Colon (tissue), 2 donors: ENCODE measurements around the gene FOSL2.
"Not testable (repeated sequence)": the region's sequence is repeated elsewhere in the genome, so short reads cannot be mapped to it uniquely, and the experiment has no call there.

Experiments
- FAIRE-seq: peaks from 2 replicates; lab custom pipeline; 2012; peaks lifted over from hg19 to GRCh38; lab: Jason Lieb, UNC
- donor health status: control.
- donor health status: control.

FOSL2 gene

DNA sequence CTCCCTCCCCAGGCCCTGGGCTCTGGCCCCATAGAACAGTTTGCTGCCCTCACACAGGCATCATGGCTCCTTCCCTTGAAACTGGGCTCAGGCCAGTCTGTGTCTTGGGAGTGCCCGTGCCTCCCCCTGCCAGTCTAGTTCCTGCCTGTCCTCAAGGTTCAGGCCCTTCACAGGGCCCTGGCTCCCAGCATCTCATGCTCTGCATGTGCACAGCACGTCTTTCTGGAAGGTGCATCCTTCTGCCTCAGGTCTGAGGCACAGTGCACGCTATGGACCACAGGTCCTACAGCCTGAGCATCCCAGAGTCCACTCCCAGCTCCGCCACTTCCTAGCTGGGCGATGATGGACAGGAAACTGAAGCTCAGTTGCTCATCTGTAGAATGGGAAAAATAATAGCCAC is 35.6 kb upstream of the FOSL2 start:
- FAIRE-seq = no peak

DNA sequence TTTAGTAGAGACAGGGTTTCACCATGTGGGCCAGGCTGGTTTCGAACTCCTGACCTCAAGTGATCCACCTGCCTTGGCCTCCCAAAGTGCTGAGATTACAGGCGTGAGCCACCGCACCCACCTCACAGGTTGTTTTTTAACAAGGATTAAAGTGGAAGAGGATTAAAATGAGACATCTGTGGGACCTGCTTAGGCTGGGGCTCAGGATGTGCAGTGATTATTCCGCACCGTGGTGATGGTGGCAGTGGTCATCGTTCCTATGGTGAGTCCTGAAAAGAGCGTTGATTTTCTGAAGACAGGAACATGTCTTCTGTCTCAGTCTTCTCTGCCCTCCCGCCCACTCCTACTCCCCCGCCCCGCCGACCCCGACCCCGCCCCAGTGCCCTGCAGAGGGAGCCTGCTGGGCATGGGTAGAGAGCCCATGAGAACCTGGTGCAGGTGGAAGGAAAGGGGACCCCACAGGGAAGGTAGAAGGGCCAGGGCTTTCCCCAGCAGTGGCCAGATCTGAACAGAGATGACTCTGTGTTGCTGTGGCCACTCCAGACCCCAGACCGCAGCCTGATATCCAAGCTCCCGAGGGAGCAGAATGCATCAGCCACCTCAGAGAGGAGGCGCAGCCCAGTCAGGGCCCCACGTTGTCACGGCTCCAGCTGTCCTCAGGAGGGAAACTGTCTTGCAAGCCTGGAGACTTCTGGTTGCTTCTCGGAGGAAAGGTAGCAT is 34.5 kb upstream of the FOSL2 start:
- FAIRE-seq = no peak

DNA sequence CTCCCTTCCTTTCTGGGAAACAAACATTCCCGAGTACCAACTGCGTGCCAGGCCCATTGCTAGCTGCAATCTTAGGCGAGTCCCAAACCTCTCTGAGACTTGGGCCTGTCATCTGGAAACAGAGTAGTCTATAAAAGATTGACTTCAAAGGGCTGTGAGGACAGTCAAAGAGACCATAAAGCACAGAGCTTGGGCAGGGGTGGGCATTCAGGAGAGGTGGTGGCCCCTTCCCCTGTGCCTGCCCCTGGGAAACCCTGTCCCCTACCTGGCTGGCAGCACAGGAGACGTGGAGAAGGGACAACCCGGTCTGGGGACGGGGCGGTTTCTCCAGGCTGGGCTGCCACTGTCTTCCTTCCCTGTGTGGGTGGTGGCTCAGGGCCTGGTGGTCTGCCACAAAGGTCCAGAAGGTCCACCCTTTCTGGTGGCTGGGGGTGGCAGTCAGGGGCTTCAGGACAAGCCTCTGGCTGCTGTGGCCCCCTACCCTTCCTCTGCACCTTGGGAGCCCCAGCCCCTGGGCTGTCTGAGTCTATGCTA is 33.9 kb upstream of the FOSL2 start:
- no peak for FAIRE-seq

DNA sequence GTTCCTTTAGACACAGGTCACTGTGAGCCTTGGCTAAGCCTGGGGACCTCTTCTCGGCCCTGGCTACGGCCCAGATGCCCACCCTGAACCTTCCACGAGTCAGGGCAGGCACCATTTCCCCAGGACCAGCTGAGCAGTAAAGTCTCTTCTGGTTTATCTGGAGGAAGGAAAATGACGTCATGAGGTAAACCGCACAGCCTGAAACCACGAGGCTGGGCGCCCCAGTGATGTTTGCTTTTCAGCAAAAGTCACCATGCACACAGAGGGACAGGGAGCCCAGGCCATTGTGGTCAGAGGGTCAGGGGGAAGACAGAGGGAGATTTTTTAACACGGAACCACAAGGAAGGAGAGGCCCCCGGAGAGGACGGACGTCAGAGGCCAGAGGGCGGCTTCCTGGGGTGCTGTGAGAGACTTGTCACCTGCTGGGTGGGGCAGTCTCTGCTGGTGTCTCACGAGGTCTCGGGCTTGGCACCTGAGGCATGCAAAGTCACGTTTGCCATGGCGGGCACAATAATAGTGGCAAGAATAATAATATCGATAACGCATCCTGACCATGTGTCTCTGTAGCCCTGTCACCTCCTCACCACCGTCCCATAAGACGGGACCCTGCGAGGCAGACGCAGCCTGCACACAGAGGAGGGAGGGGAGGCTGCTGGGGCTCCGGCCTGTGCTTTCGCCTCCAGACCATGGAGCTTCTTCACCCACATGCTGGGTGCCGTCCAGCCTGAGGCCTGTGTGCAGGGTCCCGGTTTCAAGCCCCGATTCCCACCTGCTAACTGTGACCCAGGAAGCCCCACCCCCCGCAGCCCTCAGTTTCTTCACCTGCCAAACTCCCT is 33.2 kb upstream of the FOSL2 start:
- FAIRE-seq = no peak

DNA sequence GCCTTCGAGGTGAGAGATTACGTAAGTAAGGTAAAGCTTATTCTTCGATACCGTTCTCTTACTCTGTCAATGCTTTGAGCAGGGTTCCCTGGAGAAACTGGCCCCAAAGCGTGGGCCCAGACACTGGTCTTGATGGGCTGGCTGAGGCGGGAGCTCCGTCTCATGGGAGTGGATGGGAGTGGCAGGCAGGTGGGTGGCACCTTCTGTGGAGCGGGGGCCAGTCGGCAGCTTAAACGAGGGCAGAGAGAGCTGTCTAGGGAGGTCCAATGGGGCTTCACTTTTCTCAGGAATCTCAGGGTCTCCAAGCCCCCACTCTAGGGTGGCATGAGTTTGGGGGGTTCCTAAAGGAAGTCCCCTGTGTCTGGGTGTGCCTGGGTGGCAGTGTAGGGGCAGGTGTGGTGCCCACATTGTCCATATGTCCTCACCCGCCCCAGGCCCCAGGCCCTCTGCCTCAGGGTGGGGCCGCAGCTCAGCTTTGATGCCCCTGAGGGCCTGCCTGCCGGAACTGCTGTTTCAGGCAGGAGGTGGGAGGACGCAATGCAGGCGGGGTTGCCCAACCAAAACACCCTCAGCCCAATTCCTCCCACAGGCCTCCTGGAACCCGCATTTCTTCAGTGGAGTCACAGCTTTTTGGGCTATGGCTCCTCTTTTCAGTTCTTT is 32.5 kb upstream of the FOSL2 start:
- no peak for FAIRE-seq

DNA sequence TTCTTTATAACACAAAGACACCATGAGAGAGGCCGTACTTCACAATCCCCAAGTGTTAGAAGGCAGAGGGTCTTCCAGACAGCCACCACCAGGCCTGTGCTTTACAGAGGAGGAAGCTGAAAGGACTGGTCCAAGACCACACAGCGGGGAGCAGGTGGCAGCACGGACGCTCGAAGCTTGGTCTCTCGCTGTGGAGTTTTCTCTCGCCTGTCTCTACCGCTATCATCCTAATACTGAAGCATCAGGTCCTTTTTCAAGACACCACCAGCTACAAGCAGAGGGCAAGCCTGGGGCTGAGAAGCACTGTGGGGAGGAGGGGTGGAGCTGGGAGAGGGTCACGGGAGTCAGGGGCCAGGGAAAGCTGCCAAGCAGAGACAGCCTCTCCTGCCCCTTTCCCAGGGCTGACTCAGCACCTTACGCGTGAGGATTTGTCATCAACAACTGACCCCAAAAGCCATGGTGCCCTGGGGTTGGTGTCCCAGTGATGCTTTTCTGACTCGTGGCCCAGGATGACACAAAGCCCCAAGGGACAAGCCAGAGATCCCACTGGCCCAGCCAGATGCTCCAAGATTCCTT is 31.9 kb upstream of the FOSL2 start:
- FAIRE-seq = no peak

DNA sequence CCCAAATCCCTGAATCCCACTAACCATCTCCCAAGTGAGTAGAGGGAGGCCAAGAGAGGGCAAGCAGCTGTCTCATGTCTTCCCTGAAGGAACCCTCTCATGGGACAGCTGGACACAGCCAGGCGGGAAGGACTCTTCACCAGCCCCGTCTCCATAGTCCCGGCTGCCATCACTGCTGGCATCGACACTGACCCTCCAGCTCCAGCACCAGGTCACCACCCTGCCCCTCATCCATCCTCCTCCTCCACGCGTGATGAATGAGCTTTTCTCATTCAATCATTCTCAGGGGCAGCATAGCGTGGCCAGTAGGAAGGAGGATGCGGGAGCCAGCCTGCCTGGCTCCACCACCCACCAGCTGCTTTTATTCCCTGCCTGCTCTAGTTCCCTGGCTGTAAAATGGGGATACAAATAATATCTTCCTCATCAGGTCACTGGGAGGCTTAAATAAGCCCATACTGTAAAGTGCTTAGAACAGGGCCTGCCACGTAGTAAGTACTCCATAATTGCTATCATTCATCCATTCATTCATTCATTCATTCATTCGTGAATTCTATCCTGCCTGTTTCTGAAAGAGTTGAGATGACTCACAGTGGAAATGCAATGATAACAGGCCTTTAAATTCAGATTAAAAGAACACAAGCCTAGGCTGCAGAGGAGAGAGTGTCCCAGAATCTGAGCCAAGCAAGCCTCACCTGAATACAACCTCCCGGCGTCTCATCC is 30.5 kb upstream of the FOSL2 start:
- no peak for FAIRE-seq

DNA sequence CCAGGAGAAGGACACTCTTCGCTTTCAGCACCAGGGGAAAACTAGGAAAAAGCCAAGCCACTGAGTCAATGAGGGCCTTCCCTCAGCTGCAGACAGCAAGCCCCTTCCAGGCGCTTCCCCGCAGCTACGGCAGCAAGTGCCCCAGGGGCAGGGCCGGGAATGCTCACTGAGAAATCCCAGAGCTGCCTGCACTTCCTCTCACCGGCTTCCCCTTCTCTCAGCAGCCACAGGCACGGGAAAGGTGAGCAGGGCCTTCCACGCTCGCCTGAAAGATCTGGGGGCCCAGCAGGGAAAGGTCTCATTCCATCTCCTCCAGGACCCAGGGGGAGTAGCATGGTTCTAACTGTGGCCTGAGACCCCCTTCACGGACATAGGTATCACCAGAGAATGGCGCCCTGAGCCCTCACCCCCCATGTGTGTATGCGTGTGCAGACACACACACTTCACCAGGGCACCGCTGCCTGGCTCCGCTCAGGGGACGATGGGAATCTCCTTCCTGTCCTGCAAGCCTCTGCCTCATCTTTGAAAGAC is 29.6 kb upstream of the FOSL2 start:
- no peak for FAIRE-seq

DNA sequence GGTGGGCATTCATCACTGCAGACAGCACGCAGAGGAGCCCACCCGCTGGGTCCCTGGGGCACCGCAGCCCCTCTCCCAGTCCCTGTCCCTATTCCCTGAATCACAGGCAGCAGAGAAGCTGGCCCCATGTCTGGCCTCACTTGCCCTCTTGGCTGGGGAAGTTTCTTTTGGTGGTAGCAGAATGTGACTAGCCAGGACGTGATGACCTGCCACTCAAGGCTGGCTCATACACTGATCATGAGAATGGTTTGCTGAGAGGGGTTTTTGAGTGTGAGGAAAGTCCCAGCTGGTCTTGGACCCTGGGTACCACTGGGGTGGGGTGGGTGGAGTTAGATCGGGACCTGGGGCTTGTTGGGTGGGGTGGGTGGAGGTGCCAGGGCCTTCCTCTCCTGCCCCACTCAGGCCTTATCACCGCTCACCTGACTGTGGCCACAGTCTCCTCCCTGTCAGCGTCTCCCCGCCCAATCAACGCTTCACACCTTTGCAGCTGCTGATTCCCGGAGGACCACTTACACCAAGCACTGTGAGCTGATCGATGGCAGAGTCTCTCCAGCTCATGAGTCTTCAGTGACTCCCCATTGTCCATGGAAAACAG is 28.9 kb upstream of the FOSL2 start:
- no peak for FAIRE-seq

DNA sequence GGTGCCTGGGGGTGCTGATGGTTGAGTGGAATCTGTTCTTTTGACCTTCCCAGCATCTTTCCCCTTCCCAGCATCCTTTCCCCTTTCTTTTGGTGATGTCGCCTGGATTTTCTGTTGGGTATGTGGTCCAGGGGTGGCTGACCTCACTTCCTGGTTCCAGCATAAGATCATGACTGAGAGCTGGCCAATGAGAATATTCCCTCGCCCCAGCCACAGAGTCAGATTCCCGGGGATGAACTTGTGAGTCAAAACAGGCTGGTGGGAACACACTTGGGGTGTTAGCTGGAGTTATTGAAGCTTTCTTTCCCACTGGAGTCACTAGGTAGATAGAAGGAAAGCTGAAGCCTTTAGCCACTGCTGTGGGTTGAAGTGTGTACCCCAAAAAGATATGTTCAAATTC is 28.0 kb upstream of the FOSL2 start:
- no peak for FAIRE-seq

DNA sequence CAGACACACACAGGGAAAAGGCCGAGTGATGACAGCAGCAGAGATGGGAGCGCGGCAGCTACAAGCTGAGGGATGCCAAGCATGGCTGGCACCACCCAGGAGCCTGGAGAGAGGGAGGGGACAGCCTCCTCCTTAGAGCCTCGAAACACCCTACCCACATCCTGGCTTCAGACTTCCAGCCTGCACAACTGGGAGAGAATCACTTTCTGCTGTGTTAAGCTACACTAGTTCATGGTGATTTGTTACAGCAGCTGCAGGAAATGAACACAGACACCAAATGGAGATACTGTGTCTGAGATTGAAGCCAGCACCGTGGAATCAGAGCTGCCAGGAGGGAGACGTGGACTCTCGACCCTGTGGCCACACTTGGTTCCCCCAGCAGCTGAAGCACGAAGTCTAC is 27.5 kb upstream of the FOSL2 start:
- no peak for FAIRE-seq

DNA sequence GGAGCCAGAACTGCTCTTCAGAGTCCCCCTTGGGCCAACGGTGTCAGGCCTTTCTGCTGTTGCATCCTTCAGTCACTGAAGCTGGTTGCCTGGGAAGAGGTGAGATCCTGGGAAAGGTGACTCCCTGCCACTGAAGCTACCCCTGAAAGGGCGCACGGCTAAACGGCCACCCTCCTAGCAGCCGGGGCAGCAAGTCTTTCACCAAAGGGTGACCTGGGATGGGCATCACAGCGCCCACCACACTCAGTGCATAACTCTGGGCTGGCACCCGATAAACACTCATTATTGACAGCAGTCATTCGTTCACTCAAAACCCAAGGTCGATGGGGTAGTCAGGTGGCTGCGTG is 26.5 kb upstream of the FOSL2 start:
- no peak for FAIRE-seq

DNA sequence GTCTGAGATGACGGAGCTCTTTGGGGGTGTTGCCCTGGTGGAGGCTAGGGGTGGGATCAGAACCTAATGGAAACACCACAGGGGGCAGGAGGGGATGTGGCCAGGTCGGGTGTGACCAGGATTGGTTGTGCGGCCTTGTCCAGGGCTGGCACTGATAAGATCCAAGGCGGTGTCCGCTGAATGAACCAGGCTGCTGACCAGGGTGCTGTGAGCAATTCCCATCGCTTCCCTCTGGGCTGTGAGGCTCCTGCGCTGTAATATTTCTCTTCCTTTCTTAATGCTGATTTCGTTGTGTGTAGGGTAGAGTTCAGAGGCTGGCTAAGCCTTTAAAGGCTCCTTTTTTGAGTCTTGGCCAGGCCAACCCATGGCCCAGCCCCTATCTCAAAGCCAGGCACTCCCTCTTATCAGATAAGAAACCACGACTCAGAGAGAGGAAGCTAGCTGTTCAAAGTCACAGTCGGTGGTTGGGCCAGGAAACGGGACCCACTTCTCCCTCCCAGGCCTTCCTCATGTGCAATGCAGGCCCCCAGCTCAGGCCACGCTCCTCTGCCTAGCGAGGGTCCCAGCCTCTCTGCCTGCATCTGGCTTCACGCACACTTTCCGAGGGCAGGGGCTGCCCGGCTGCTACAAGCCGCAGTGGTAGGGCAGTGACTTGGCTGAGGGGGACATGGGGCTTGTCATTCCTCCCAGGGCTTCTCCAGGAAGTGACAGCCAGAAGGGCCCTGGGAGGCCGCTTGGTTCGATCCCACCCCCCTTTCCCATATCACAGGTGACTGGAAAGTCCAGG is 26.0 kb upstream of the FOSL2 start:
- FAIRE-seq = no peak

DNA sequence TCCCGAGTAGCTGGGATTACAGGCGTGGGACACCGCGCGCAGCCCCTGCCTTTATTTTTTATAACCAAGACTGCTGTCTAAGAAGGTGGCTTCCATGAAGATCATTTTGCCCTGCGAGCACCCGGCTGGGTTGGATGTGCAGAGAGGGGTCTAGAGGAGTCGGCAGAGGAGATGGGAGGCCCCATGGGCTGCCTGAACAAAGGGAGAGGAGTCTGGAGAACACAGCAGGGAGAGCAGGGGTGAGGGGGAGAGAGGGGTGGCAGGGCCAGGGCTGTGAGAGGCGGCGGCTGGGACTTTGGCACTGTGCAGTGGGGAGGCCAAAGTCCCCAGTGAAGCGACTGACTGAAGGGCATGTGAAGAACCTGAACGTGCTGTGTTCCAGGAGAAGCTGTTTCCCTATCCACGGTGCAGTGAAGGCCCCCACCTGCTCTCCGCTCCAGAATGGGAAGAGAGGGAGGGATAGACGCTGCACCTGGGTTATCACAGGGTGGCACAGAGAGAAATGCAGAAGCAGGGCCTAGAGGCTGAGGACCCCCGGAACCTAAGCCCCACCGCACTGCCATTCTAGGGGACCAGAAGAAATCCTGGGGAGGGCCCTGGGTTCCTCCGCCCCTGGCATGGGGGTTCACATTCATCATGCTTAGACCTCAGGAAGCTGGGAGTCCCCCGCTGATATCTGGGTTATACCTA is 24.8 kb upstream of the FOSL2 start:
- FAIRE-seq = no peak

DNA sequence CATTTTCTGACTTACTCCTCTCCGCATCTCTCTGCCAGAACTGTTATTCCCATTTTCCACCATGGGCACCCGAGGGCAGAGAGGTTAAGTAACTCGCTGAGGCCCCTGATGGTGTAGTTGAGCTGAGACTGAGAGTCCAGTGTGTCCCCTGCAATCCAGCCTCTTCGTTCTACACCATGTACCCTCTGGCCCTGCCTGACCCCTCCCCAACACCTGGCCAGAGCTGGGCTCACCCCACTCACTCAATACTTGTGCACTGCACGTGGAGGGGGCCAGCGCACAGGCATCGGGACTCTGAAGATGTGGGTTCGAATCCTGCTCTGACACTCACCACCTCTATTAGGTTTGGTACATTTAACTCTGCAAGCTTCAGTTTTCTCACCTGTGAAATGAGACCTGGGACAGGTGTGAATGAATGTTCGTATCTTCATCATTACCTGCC is 24.3 kb upstream of the FOSL2 start:
- FAIRE-seq = no peak

DNA sequence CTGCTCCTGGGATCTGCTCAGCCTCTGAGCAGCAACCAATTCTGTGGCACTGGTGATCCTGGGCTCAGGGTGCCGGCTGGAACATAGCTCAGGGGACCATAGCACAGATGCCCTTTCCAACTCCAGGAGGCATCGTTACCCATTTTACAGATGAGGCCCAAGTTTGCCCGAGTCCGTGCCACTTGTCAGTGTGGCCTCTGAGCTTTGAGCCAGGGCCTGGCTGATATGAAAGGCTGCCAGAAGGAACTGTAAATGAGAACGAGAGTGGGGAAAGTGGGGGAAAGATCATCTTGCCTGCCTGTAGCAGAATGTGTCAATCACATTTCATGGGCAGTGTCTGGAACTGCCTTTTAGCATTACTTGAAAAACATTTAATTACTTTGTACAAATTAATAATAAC is 23.3 kb upstream of the FOSL2 start:
- FAIRE-seq = no peak

DNA sequence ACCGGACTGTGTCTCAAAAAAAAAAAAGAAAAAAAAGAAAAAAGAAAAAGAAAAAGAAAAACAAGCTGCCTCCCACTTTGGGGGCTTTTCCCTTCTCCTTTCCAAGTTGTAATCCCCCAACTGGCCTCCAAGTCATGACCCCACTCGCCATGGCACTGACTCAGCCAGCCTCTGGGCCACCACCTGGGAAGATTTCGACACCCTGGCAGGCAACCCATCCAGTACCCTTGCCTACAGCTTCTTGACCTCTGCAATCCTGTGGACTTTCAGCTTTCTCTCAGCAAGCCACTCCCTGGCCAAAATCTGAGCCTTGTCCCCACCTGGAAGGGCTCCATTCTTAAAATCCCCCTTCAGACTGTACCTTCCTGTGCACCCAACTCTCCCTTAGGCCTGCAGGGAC is 22.3 kb upstream of the FOSL2 start:
- FAIRE-seq = no peak

DNA sequence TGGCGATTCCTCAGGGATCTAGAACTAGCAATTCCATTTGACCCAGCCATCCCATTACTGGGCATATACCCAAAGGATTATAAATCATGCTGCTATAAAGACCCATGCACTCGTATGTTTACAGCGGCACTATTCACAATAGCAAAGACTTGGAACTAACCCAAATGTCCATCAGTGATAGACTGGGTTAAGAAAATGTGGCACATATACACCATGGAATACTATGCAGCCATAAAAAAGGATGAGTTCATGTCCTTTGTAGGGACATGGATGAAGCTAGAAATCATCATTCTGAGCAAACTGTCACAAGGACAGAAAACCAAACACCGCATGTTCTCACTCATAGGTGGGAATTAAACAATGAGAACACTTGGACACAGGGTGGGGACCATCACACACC is 20.9 kb upstream of the FOSL2 start:
- FAIRE-seq = not testable (repeated sequence)

DNA sequence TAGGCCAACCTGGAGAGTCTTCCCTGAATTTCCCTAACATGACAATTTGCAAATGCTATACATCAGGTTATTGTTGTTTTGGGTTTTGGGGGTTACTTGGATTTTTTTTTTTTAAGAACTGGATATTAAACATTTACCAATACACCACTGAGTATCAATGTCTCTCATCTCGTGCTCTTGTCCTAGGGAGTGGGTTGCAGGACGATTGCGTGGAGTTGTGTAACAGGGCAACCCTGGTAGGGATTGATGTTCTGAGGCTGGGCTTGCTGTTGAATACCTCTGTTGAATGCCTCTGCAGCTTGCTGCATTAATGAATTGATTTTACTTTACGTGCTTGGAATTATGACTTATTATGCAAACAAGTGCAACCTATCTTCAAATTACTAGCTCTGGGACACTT is 18.8 kb upstream of the FOSL2 start:
- no peak for FAIRE-seq

DNA sequence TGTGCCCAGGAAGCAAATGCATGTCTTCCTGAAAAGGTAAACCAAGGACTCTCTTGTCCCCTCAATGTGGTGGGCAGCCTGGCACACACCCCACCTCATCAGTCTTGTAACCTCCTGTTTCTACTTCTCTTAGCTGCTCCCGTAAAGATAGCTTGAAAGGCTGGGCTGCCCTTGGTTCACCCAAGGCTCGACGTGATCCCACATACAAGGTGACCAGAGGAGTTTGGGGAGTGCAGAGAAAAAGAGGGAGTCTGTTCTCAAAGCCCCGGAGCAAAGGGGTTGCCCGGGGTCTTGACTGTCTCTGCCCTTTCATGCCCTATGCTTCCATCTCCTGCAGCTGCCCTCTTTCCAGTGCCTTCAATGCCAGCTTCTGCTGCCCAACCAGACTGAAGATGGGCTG is 18.3 kb upstream of the FOSL2 start:
- FAIRE-seq = no peak
